Fibroblast of lung (primary cell): ENCODE data around the gene RARS1.

Source experiments
- CTCF ChIP-seq, 2 donors: IDR thresholded peaks in 1 of 2; conservative IDR thresholded peaks in 1 of 2; 1 replicate in 1 of 2; 2 replicates in 1 of 2; pipeline ENCODE4 v1.5.1; 2011 to 2012; ENCODE audit warnings: low read length in 2 of 2, control low read depth in 1 of 2, inconsistent platforms in 1 of 2, low read depth in 1 of 2, mild to moderate bottlenecking in 1 of 2
- EZH2 ChIP-seq: IDR thresholded peaks from 2 replicates; pipeline ENCODE4 v1.5.1; 2012; ENCODE audit warnings: low read length, control low read depth, mild to moderate bottlenecking; ENCODE audit errors: missing control alignments

- no peak for TF ChIP-seq CTCF (conservative IDR thresholded peaks at IDR 0.05 in 1 of 2, IDR thresholded peaks at IDR 0.05 in 1 of 2; ENCODE audit: low read depth in 1 of 2, low read length in 2 of 2)
- no peak for TF ChIP-seq EZH2
These were observed 16.4 kb downstream of the RARS1 start for GRCh38 chr5:168502563-168503237.
